ENCODE data around the gene RAD17.
"Not testable (repeated sequence)": the region's sequence is repeated elsewhere in the genome, so short reads cannot be mapped to it uniquely, and the experiment has no call there.

RAD17 gene

DNA sequence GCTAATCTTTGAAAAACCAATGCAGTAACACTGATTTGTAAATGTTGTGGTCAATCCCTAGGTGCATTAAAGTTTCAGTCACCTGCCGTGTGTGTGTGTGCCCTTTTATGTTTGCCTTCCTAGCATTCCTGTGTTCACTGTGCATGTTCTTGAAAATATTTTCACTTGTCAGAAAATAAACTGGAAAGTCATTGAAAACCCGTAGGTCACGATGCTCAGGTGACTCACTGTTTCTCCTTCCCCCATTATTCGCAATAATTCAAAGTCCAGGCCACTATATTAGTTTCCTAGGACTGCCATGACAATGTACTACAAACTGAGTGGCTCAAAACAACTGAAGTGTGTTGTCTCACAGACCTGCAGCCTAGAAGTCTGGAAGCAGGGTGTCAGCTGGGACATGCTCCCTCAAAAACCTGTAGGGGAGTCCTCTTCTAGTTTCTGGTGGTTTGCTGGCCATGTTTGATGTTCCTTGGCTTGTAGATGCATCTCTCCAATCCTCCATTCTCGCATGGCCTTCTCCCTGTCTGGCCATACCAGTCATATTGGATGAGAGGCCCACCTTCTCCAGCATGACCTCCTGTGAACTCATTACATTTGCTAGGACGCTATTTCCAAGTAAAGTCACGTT is 74.6 kb downstream of the RAD17 start:
- H3K9me3 ChIP-seq (ENCODE audit: severe bottlenecking): no peaks in the 10 kb centered on the region
- peaks cover 24% of the 10 kb centered on the region for H3K36me3 ChIP-seq (ENCODE audit: low read depth)
- H3K4me1 ChIP-seq (ENCODE audit: insufficient read depth, poor library complexity, severe bottlenecking): no peaks in the 10 kb centered on the region
- DNase-seq (ENCODE audit: low spot score): no peak
- no peak for ATAC-seq (ENCODE audit: low read depth)
- TF ChIP-seq, protein P1, sequence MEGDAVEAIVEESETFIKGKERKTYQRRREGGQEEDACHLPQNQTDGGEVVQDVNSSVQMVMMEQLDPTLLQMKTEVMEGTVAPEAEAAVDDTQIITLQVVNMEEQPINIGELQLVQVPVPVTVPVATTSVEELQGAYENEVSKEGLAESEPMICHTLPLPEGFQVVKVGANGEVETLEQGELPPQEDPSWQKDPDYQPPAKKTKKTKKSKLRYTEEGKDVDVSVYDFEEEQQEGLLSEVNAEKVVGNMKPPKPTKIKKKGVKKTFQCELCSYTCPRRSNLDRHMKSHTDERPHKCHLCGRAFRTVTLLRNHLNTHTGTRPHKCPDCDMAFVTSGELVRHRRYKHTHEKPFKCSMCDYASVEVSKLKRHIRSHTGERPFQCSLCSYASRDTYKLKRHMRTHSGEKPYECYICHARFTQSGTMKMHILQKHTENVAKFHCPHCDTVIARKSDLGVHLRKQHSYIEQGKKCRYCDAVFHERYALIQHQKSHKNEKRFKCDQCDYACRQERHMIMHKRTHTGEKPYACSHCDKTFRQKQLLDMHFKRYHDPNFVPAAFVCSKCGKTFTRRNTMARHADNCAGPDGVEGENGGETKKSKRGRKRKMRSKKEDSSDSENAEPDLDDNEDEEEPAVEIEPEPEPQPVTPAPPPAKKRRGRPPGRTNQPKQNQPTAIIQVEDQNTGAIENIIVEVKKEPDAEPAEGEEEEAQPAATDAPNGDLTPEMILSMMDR (IDR thresholded peaks at IDR 0.05; ENCODE audit: poor library complexity, severe bottlenecking): no peak
- no peaks in the 10 kb centered on the region for H3K27me3 ChIP-seq (ENCODE audit: insufficient read depth, poor library complexity, severe bottlenecking)
- H3K27ac ChIP-seq (ENCODE audit: poor library complexity, severe bottlenecking): no peak overlapping the region
- no peak overlapping the region for H3K4me3 ChIP-seq (ENCODE audit: severe bottlenecking)

DNA sequence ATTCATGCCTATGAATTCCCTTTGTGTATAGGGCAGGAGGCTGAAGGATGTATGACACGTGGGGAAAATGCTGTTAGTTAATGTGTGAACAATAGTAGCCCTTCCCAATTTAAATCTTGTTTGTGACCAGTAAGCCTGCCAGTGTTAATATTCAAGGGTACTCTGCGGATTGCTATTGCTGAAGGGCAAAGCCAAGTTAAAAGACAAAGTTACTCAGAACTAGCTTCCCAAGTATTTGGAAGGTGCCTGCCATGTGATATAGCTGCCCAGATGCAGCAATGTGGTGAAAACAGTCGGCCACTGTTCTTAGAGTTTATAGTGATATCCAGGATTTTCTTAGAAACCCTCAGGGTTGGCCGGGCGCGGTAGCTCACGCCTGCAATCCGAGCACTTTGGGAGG is 79.9 kb downstream of the RAD17 start:
- Histone ChIP-seq H3K4me3 (ENCODE audit: severe bottlenecking) (no peak overlapping the region), H3K9me3 (ENCODE audit: severe bottlenecking) (no peaks in the 10 kb centered on the region), H3K27ac (ENCODE audit: poor library complexity, severe bottlenecking) (no peak overlapping the region), H3K36me3 (ENCODE audit: low read depth) (no peaks in the 10 kb centered on the region), H3K4me1 (ENCODE audit: insufficient read depth, poor library complexity, severe bottlenecking) (peaks cover 11% of the 10 kb centered on the region), H3K27me3 (ENCODE audit: insufficient read depth, poor library complexity, severe bottlenecking) (no peaks in the 10 kb centered on the region)
- TF ChIP-seq, protein P1 (IDR thresholded peaks at IDR 0.05; ENCODE audit: poor library complexity, severe bottlenecking): no peak
- no peak for ATAC-seq (ENCODE audit: low read depth)
- DNase-seq (ENCODE audit: low spot score): no peak

DNA sequence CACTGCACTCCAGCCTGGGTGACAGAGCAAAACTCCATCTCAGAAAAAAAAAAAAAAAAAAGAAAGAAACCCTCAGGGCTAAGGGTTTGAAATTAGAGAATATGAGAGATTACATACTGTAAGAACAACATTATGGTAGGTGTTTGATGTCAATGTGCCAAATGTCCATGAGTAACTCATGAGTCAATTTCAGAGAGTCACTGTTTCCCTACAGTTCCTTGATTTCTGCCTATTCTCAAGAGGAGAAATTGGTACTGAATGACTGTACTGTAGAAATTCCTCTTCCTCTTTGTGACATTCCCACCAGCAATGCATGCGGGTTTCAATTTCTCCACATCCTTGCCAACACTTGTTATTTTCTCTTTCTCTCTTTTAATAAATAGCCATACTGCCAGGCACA is 80.5 kb downstream of the RAD17 start:
- Histone ChIP-seq H3K27ac (ENCODE audit: poor library complexity, severe bottlenecking) (peak overlapping the region; percentile 21), H3K4me1 (ENCODE audit: insufficient read depth, poor library complexity, severe bottlenecking) (peaks cover 11% of the 10 kb centered on the region), H3K9me3 (ENCODE audit: severe bottlenecking) (no peaks in the 10 kb centered on the region), H3K4me3 (ENCODE audit: severe bottlenecking) (no peak overlapping the region), H3K36me3 (ENCODE audit: low read depth) (no peaks in the 10 kb centered on the region), H3K27me3 (ENCODE audit: insufficient read depth, poor library complexity, severe bottlenecking) (no peaks in the 10 kb centered on the region)
- peak; percentile 96 for ATAC-seq (ENCODE audit: low read depth)
- TF ChIP-seq, protein P1 (IDR thresholded peaks at IDR 0.05; ENCODE audit: poor library complexity, severe bottlenecking): no peak
- DNase-seq (ENCODE audit: low spot score): no peak

DNA sequence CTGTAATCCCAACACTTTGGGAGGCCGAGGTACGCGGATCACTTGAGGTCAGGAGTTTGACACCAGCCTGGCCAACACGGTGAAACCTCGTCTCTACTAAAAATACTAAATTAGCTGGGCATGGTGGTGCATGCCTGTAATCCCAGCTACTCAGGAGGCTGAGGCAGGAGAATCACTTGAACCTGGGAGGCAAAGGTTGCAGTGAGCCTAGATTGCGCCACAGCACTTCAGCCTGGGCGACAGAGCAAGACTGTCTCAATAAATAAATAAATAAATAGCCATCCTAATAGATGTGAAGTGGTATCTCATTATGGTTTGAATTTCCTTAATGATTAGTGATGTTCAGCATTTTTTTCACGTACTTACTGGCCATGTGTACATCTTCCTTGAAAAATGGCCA is 80.9 kb downstream of the RAD17 start:
- H3K4me3 ChIP-seq (ENCODE audit: severe bottlenecking); ATAC-seq (ENCODE audit: low read depth); H3K36me3 ChIP-seq (ENCODE audit: low read depth); DNase-seq (ENCODE audit: low spot score); H3K9me3 ChIP-seq (ENCODE audit: severe bottlenecking); H3K27me3 ChIP-seq (ENCODE audit: insufficient read depth, poor library complexity, severe bottlenecking): not testable (repeated sequence)
- Histone ChIP-seq H3K27ac (ENCODE audit: poor library complexity, severe bottlenecking) (peak overlapping the region; percentile 21), H3K4me1 (ENCODE audit: insufficient read depth, poor library complexity, severe bottlenecking) (peaks cover 11% of the 10 kb centered on the region)

DNA sequence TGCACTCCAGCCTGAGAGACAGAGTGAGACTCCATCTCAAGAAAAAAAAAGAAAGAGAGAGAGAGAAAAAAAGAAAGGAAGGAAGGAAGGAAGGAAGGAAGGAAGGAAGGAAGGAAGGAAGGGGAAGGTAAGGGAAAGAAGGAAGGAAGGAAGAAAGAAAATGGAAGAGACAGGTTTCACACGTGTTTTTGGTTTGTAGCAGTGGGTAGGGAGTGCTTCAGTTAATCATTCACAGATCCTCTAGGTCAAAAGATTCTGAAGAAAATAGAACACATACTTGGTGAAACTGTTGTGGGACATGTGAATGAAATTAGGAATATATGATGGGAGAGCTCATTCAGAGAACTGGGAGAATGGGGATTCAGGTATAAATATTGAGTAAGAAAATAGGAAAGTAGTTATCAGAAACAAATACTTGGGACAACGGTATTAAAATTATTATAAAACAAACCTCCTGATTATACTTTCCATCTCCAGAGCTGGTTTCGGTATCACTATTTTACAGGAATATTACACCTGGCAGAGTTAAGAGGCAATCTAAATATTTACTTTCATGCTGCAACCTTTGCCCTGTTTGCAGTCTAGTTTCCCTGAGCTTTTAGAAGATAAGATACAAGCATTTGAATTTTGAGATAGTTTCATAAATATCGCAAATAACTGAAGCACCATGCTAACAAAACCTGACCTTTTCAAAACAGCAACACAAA is 82.5 kb downstream of the RAD17 start:
- TF ChIP-seq, protein P1 (IDR thresholded peaks at IDR 0.05; ENCODE audit: poor library complexity, severe bottlenecking): no peak

DNA sequence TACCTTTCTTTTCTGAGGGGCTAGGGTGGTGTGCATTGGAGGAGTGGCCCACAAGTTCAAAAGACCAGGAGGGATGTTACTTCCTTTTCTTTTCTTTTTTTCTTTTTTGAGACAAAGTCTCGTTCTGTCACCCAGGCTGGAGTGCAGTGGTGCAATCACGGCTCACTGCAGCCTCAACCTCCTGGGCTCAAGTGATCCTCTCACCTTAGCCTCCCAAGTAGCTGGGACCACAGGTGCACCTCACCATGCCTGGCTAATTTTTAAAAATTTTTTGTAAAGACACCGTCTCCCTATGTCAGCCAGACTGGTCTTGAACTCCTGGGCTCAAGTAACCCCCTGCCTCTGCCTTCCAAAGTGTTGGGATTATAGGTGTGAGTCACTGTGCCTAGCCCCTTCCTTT is 83.9 kb downstream of the RAD17 start:
- peaks cover 11% of the 10 kb centered on the region for H3K4me1 ChIP-seq (ENCODE audit: insufficient read depth, poor library complexity, severe bottlenecking)
- not testable (repeated sequence) for ATAC-seq (ENCODE audit: low read depth); H3K27me3 ChIP-seq (ENCODE audit: insufficient read depth, poor library complexity, severe bottlenecking); H3K9me3 ChIP-seq (ENCODE audit: severe bottlenecking); H3K36me3 ChIP-seq (ENCODE audit: low read depth); DNase-seq (ENCODE audit: low spot score); H3K27ac ChIP-seq (ENCODE audit: poor library complexity, severe bottlenecking); H3K4me3 ChIP-seq (ENCODE audit: severe bottlenecking)

More for the DNA sequence above, 82.5 kb downstream of the RAD17 start:
- Histone ChIP-seq H3K27me3 (ENCODE audit: insufficient read depth, poor library complexity, severe bottlenecking) (no peaks in the 10 kb centered on the region), H3K9me3 (ENCODE audit: severe bottlenecking) (no peaks in the 10 kb centered on the region), H3K4me3 (ENCODE audit: severe bottlenecking) (no peak overlapping the region), H3K36me3 (ENCODE audit: low read depth) (no peaks in the 10 kb centered on the region), H3K27ac (ENCODE audit: poor library complexity, severe bottlenecking) (no peak overlapping the region), H3K4me1 (ENCODE audit: insufficient read depth, poor library complexity, severe bottlenecking) (peaks cover 11% of the 10 kb centered on the region)
- ATAC-seq (ENCODE audit: low read depth) (no peak), DNase-seq (ENCODE audit: low spot score) (no peak)

Data from RWPE2 (cell line).